Ascending aorta (tissue), 2 donors: Measurements from ENCODE around the gene OR4F6. TPM values are rescaled to one million over a fixed set of nuclear protein-coding genes. Genes with fewer than 3 reads are reported as not detected.

Experiments
- DNase-seq, 2 donors: peaks; one replicate each; pipeline ENCODE4 v3.0.0-alpha.2; 2019; ENCODE audit warnings: low spot score in 2 of 2
- H3K27ac ChIP-seq, 2 donors: fragments of 200-600 bp; sonication (generic); one replicate each; pipeline ENCODE4 v1.5.1; 2016 to 2017; ENCODE audit warnings: mild to moderate bottlenecking in 1 of 2
- H3K27me3 ChIP-seq: fragments of 200-600 bp; sonication (generic); one replicate; pipeline ENCODE4 v1.5.1; 2017
- H3K36me3 ChIP-seq, 2 donors: fragments of 200-600 bp; sonication (generic); one replicate each; pipeline ENCODE4 v1.5.1; 2016
- H3K4me1 ChIP-seq, 2 donors: fragments of 200-600 bp; sonication (generic); one replicate each; pipeline ENCODE4 v1.5.1; 2016 to 2017; ENCODE audit warnings: mild to moderate bottlenecking in 1 of 2
- H3K4me3 ChIP-seq, 2 donors: fragments of 200-600 bp; sonication (generic); one replicate each; pipeline ENCODE4 v1.5.1; 2016 to 2017; ENCODE audit warnings: mild to moderate bottlenecking in 1 of 2
- H3K9me3 ChIP-seq, 2 donors: fragments of 200-600 bp; sonication (generic); one replicate each; pipeline ENCODE4 v1.5.1; 2016
- CTCF ChIP-seq, 3 experiments: fragments of 200-600 bp in 2 of 3; fragments of 450-650 bp in 1 of 3; sonication (generic) in 2 of 3; IDR thresholded peaks; one replicate each; pipeline ENCODE4 v1.5.1; 2016 to 2019; ENCODE audit warnings: antibody characterized with exemption in 3 of 3, mild to moderate bottlenecking in 1 of 3, moderate library complexity in 1 of 3
- intact Hi-C: fragments of 100-400 bp; cut with DNase I; formaldehyde crosslinking; loops from one replicate; pipeline ENCODE4 v1.15.1; 2023
- total RNA-seq: library from RNA; depleted of rRNA; stranded (reverse); fragments of >200 nt; gene quantifications from one replicate; pipeline ENCODE4 v1.1.0, GENCODE V29; 2016

OR4F6 gene
- total RNA-seq, 1 donor from 2014 or later = not detected

DNA sequence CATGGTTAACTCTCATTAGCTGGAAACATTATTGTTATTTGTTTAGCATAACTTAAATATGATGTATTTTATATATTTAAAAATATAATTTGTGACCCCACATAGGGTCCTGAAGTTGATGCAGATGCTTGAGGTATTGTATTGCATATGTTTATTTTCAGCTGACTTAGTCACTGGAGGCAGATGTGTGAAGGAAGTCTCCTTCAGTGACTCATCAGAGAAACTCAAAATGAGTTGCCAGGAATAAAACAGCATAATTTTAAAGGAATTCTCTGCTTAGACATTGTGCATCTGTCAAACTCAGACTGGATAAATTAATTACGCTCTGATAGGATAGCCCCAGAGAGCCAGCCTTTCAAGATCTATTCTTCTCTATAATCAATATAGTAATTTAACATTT, 7.9 kb upstream of the OR4F6 start:
- Histone ChIP-seq H3K4me1 (no peaks in the 10 kb centered on the region), H3K27ac (no peak overlapping the region), H3K27me3 (no peaks in the 10 kb centered on the region), H3K36me3 (no peaks in the 10 kb centered on the region), H3K9me3 (no peaks in the 10 kb centered on the region), H3K4me3 (no peak overlapping the region)
- intact Hi-C loops = no loop called here
- DNase-seq = no peak
- no peak for TF ChIP-seq CTCF (IDR thresholded peaks at IDR 0.05)

- no peak for TF ChIP-seq CTCF (IDR thresholded peaks at IDR 0.05)
- H3K36me3 ChIP-seq = no peaks in the 10 kb centered on the region
- no peak for DNase-seq
These were observed 3.6 kb upstream of the OR4F6 start for GRCh38 chr15:101799665-101800064.

GRCh38 chr15:101801048-101801447, 2.3 kb upstream of the OR4F6 start:
- no peak for DNase-seq
- Histone ChIP-seq H3K27ac (no peak overlapping the region), H3K4me1 (no peaks in the 10 kb centered on the region), H3K9me3 (no peaks in the 10 kb centered on the region), H3K36me3 (no peaks in the 10 kb centered on the region), H3K4me3 (no peak overlapping the region), H3K27me3 (no peaks in the 10 kb centered on the region)
- no peak for TF ChIP-seq CTCF (IDR thresholded peaks at IDR 0.05)
- intact Hi-C loops = no loop called here

More at GRCh38 chr15:101799665-101800064, 3.6 kb upstream of the OR4F6 start:
- intact Hi-C loops = no loop called here
- Histone ChIP-seq H3K27me3 (no peaks in the 10 kb centered on the region), H3K4me1 (no peaks in the 10 kb centered on the region), H3K27ac (no peak overlapping the region), H3K9me3 (no peaks in the 10 kb centered on the region), H3K4me3 (no peak overlapping the region)

DNA sequence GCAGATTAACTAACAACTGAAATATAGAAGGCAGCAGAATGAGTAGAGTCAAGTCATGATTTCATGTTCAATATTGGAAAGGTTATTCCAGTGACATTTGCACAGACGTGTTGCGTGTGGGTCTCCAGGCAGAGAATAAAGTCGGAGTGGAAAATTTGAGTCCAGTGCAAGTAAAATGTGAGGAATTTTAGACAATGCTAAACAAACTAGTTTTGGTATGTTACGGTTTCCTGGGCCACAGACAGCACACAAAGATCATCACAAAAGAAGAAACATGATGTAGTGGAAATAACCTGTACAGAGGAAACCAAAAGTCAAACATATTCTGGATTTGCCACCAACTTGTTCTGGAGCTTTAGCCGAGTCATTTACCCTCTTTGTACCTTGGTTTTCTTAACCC, 367 bp downstream of the OR4F6 start:
- Histone ChIP-seq H3K9me3 (no peaks in the 10 kb centered on the region), H3K4me1 (no peaks in the 10 kb centered on the region), H3K4me3 (no peak overlapping the region), H3K27ac (no peak overlapping the region), H3K36me3 (no peaks in the 10 kb centered on the region), H3K27me3 (no peaks in the 10 kb centered on the region)
- DNase-seq = no peak
- intact Hi-C loops = no loop called here
- no peak for TF ChIP-seq CTCF (IDR thresholded peaks at IDR 0.05)

DNA sequence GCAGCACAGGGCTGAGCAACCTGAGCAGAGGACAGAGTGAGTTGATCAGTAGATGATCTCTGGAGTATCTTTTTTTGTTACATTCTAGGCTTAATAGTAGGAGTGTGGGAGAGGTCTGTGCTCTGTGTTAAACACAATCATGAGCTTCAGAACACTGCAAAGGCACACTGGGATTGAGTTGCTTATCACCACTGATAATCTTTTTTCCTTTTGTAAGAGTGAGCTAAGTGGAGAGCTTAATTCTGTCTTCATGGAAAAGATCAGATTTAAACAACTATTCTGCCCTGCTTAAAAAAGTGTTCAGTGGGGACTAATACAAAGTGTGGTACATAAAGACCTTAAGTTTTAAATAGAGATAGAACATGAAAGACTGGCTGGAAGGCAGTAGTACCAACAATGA, 1.1 kb downstream of the OR4F6 start:
- Histone ChIP-seq H3K27ac (no peak overlapping the region), H3K4me1 (no peaks in the 10 kb centered on the region), H3K36me3 (no peaks in the 10 kb centered on the region), H3K9me3 (no peaks in the 10 kb centered on the region), H3K4me3 (no peak overlapping the region), H3K27me3 (no peaks in the 10 kb centered on the region)
- TF ChIP-seq CTCF (IDR thresholded peaks at IDR 0.05) = no peak
- intact Hi-C loops = no loop called here
- no peak for DNase-seq

DNA sequence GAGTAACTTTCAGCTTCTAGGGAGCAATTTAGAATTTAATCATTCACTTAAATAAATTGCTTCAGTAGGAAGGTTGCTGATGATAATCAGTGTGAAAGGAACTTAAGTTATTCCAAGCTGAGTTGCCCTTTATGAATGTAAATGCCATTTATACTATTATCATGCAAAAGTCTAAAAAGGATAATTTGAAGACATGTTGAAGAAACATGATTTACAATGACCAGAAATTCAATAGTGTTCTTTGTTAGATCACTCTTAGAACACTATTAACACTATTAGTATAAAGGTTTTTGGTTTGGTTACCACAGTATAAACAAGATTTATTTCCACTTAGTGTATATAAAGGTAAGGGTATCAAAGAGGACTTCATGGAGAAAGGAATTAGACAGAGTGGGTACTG, 1.6 kb downstream of the OR4F6 start:
- DNase-seq = no peak
- H3K9me3 ChIP-seq = no peaks in the 10 kb centered on the region
- TF ChIP-seq CTCF (IDR thresholded peaks at IDR 0.05) = no peak
- no peaks in the 10 kb centered on the region for H3K36me3 ChIP-seq
- intact Hi-C loops = no loop called here
- H3K27ac ChIP-seq = no peak overlapping the region
- no peak overlapping the region for H3K4me3 ChIP-seq
- no peaks in the 10 kb centered on the region for H3K4me1 ChIP-seq
- no peaks in the 10 kb centered on the region for H3K27me3 ChIP-seq
